HG03103 (cell line): ENCODE results near the gene OR6C76.
"Not testable (repeated sequence)": the region's sequence is repeated elsewhere in the genome, so short reads cannot be mapped to it uniquely, and the experiment has no call there.

Experiments used
- ATAC-seq: cut with Tn5 transposase; IDR thresholded peaks from one replicate; pipeline ENCODE4 v1.9.1; 2021; ENCODE audit warnings: low read depth; ENCODE audit not compliant: unreplicated experiment

Gene OR6C76

GRCh38 chr12:55425954-55426353 lies at the start of gene OR6C76:
Gene OR6C76, plus strand, starts transcription at chr12:55426254. Its CDS starts 0 bp downstream, at chr12:55426254.
- no peak for ATAC-seq

DNA sequence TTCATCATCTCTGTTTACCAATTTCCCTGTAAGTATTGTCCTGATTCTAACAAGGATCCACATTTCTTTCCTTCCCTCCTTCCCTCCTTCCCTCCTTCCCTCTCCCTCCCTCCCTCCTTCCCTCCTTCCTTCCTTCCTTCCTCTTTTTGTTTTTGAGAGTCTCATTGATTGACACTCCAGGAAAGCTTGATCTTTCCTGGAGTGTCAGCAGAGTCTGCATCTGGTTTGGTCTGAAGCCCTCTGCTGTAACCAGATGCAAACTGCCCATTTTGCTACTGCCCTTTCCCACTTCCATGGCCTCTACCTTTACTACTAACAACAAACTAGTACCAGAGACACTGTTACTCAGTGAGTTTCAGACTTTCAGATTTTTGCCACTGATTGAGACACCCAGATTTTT lies 40.2 kb upstream of the OR6C76 start:
- ATAC-seq = no peak

DNA sequence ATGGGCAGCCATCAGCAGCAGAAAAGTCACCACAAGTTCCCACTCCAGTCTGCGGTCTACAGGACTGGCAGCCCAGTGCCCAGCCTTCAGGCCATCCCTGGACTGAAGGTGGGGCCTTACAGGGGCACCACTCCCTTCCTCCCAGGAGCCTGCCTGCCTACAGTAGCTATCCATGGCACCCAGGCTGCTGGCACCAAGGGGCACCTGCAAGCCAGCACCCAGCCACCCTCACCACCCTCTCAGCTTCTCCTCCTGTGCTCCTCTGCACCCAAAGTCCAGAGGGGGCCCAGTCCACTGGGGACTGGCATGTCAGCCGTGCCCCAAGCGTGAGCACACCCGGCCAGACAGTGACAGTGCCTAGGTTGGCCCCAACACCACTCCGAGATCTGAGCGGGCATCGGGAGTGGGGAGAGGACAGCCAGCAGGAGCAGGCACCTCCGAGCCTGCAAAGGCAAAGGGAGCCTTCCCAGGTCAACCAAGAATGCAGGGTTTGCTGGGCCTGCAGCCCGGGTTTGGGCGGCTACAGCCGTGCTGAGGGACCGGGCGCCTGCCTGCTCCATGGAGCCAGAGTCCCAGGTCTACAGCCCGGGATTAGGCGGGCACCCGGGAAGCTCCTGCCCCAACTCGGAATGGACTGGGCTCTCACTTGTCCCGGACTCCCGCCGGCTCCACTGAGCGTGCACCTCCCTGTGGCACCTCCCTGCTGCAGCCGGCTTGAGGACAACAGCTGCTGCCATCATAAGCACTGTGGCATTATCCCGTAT lies 33.8 kb upstream of the OR6C76 start:
- no peak for ATAC-seq

GRCh38 chr12:55396326-55396725 lies 29.7 kb upstream of the OR6C76 start:
- no peak for ATAC-seq

DNA sequence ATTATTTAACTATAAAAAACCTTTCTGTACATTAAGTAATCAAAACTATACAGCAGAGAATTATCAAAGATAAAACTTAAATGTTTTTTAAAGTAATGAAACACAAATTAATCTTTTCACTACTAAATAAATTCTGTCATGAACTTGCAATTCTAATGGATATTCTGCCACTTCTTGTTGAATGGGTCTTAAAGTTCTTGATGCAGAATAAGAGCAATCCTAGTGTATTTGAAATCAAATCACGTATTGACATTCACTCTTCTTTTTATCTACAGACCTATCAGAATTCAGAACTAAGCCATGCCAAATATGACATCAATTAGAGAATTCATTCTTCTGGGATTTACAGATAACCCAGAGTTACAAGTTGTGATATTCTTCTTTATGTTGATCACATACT lies 25.8 kb upstream of the OR6C76 start, which contains the start of gene OR6C65:
TSS of gene OR6C65 (plus strand) at position 301 of the 400 bp plus-strand sequence. CDS start at position 301, 0 bp downstream.
- no peak for ATAC-seq

GRCh38 chr12:55407866-55408265 lies 18.2 kb upstream of the OR6C76 start:
- ATAC-seq = no peak

GRCh38 chr12:55409133-55409532 lies 16.9 kb upstream of the OR6C76 start:
- ATAC-seq = not testable (repeated sequence)

GRCh38 chr12:55412138-55412537 lies 13.9 kb upstream of the OR6C76 start:
- not testable (repeated sequence) for ATAC-seq

GRCh38 chr12:55413498-55414388 lies 12.3 kb upstream of the OR6C76 start:
- ATAC-seq = not testable (repeated sequence)

DNA sequence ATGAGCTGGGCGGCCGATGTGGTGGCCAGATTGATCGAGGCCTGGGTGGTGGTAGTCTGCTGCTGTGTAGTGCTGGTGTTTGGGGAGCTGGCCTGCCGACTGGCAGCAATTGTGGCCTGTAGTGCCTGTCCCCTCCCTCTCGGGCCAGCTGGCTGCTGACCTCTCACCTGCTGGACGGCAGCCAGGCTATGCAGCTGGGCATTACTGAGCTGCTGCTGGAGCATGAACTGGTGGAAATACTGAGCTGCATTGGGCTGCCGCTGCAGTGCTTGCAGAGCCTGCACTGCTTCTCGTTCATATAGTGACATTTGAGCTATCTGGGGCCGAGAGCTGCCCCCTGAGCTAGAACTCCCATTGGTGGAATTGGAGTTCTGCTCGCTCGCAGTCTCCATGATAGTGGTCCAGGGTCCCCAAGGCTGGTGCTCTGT lies 11.6 kb upstream of the OR6C76 start:
- not testable (repeated sequence) for ATAC-seq

- ATAC-seq = not testable (repeated sequence)
Measured at GRCh38 chr12:55414889-55415288, 11.2 kb upstream of the OR6C76 start.

DNA sequence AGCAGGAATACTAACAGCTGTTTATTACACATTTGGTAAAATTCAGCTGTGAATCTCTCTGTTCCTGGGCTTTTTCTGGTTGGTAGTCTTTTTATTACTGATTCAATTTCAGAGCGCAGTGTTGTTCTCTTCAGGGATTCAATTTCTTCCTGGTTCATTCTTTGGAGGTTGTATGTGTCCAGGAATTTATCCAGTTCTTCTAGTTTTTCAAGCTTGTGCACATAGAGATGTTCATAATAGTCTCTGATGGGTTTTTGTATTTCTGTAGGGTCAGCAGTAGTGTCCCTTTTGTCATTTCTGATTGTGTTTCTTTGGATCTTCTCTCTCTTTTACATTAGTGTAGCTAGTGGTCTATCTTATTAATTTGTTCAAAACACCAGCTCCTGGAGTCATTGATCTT lies 9.1 kb upstream of the OR6C76 start:
- ATAC-seq = no peak

DNA sequence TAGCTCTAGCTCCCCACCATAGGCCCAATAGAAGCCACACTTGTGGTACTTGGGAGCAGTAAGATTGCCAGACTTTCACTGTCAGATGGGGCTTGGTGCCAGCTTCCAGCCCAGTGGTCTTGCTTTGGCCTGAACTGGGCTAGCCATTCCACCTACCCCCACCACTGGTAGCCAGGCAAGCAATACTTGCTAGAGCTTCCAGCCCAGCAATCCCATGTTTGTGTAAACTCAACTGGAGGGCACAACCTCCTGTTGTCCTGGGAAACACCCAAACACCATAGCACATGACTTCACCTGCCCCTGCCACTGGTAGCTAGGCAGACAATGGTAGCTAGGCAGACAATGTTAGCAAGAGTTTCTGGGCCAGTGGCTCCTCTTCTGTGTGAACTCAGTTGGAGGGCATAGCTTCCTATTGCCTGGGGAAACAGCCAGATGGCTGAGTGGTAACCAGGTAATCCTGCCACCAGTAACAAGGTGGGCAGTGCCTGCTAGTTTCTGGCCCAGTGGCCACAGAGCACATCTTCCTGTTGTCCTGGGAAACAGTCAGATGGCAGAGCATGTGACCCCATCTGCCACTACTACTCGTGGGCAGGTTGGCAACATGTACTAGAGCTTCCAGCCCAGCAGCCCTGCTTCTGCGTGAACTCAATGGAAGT lies 5.6 kb upstream of the OR6C76 start:
- no peak for ATAC-seq

- ATAC-seq = no peak
Measured at GRCh38 chr12:55428331-55429243, 2.5 kb downstream of the OR6C76 start.

DNA sequence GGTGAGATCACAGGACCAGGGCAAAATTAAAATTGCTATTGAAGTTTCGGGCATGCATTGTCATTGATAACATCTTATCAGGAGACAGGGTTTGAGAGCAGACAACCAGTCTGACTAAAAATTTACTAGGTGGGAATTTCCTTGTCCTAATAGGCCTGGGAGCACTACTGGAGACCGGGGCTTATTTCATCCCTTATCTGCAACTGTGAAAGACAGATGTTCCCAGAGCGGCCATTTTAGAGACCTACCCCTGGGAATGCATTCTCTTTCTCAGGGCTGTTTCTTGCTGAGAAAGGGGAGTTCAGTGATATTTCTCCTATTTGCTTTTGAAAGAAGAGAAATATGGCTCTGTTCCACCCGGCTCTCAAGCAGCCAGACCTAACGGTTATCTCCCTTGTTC lies 15.2 kb downstream of the OR6C76 start:
- not testable (repeated sequence) for ATAC-seq

- no peak for ATAC-seq
Measured at GRCh38 chr12:55443776-55444175, 17.7 kb downstream of the OR6C76 start, which contains the start of gene OR6C2. Gene OR6C2, plus strand, starts transcription at chr12:55444076. Its CDS starts 8,138 bp downstream, at chr12:55452214.

GRCh38 chr12:55445357-55445756 lies 19.3 kb downstream of the OR6C76 start:
- ATAC-seq = no peak

DNA sequence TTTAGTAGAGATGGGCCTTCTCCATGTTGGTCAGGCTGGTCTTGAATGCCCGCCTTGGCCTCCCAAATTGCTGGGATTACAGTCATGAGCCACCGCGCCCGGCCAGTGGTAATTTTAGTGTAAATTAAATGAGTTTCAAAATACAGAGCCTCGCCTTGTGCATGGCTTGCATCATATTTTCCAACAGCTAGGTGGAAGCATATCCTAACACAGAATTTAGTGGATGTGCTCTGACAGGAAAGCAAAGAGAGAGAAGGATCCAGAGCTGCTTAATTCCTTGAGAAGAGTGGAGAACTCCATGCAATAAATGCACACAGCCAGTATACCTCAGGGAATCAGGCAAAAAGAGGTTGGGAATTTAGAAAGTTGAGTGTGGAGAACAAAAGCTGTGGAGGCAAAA lies 20.3 kb downstream of the OR6C76 start:
- no peak for ATAC-seq

GRCh38 chr12:55448825-55449224 lies 22.8 kb downstream of the OR6C76 start:
- ATAC-seq = no peak

- not testable (repeated sequence) for ATAC-seq
Measured at GRCh38 chr12:55464926-55465325, 38.9 kb downstream of the OR6C76 start.
